ENCODE results near the gene DTX2. TPM values are rescaled to one million over a fixed set of nuclear protein-coding genes. Genes with fewer than 3 reads are reported as not detected.
"Not testable (repeated sequence)": the region's sequence is repeated elsewhere in the genome, so short reads cannot be mapped to it uniquely, and the experiment has no call there.

Gene DTX2
- total and polyA plus RNA-seq, 3 experiments from 2014 or later, result 15.7 to 23.4 (median 17.9) TPM

DNA sequence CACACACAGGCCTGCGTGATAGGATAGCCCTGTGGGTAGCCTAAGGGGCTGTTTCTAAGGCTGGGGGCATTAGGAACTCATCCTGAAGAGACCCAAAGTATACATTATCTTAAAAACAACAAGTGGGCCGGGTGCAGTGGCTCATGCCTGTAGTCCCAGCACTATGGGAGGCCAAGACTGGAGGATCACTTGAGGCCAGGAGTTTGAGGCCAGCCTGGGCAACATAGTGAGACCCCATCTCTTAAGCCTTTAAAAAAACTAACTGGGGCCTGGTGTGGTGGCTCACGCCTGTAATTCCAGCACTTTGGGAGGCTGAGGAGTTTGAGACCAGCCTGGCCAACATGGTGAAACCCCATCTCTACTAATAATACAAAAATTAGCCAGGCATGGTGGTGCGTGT, 36.0 kb upstream of the DTX2 start:
- DNase-seq; H3K4me3 ChIP-seq (ENCODE audit: low read length); H3K27ac Mint-ChIP-seq; CTCF ChIA-PET; H3K9me3 ChIP-seq (ENCODE audit: low read length); POLR2A ChIA-PET; H3K4me3 Mint-ChIP-seq; H3K27ac ChIP-seq (ENCODE audit: low read depth, low read length); H3K36me3 ChIP-seq (ENCODE audit: insufficient read depth, low read length); H3K9me3 Mint-ChIP-seq; H3K27me3 Mint-ChIP-seq; H3K27me3 ChIP-seq (ENCODE audit: insufficient read depth, low read length, poor library complexity, severe bottlenecking); H3K4me1 ChIP-seq (ENCODE audit: insufficient read depth, low read length); H3K36me3 Mint-ChIP-seq: not testable (repeated sequence)
- peaks cover 7 to 13% (median 12%) of the 10 kb centered on the region in 3 donors for H3K4me1 Mint-ChIP-seq

DNA sequence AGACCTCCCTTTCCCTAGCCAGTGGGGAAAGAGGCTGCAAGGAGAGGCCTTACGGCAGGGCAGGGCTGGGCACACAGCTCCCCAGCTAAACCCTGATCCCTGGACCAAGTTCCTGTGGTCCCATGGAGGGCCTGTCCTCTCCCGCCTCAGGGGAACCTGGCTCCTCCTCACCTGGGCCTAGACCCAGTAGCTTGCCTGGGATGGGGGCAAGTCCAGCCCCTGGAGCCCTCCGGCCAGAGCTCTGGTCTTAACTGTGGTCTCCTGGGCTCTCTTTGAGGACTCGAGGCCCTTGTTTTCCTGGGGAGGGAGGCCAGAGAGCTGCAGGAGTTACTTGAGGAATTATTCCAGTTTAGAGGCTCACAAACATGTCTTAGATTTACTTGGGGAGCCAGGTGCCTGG, 35.3 kb upstream of the DTX2 start:
- peak overlapping the region in 1 of 8 donors; percentile 15 for H3K27ac Mint-ChIP-seq
- CTCF ChIA-PET, result no interaction called here
- POLR2A ChIA-PET, result no interaction called here

DNA sequence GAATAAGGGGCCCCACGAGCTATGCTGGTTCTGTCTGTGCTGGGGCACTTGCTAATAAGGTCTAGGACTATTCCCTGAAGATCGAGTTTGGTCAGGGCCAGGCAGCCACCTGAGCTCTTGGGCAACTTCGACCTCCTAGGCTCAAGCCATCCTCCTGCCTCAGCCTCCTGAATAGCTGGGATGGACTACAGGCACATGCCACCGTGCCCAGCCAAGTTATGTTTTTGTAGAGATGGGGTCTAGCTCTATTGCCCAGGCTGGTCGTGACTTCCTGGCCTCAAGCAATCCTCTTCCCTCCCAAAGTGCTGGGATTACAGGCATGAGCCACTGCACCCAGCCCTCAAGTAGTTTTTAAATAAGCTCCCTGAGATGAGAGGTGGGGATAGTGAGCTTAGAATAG, 33.9 kb upstream of the DTX2 start:
- Mint-ChIP-seq H3K27ac (no peak overlapping the region), H3K27me3 (peaks cover 3 to 7% of the 10 kb centered on the region in 2 donors), H3K4me3 (no peak overlapping the region), H3K36me3 (no peaks in the 10 kb centered on the region), H3K4me1 (peaks cover 7 to 13% (median 12%) of the 10 kb centered on the region in 3 donors), H3K9me3 (no peaks in the 10 kb centered on the region)
- POLR2A ChIA-PET, result no interaction called here
- Histone ChIP-seq H3K9me3 (ENCODE audit: low read length) (no peaks in the 10 kb centered on the region), H3K36me3 (ENCODE audit: insufficient read depth, low read length) (no peaks in the 10 kb centered on the region), H3K27me3 (ENCODE audit: insufficient read depth, low read length, poor library complexity, severe bottlenecking) (no peaks in the 10 kb centered on the region), H3K27ac (ENCODE audit: low read depth, low read length) (no peak overlapping the region), H3K4me1 (ENCODE audit: insufficient read depth, low read length) (no peaks in the 10 kb centered on the region), H3K4me3 (ENCODE audit: low read length) (no peak overlapping the region)
- no peak for DNase-seq
- CTCF ChIA-PET, result no interaction called here

More for the DNA sequence above, 35.3 kb upstream of the DTX2 start:
- H3K9me3 Mint-ChIP-seq, result no peaks in the 10 kb centered on the region
- DNase-seq, result no peak
- H3K27me3 Mint-ChIP-seq, result peaks cover 7% of the 10 kb centered on the region in 2 donors
- Histone ChIP-seq H3K27me3 (ENCODE audit: insufficient read depth, low read length, poor library complexity, severe bottlenecking) (no peaks in the 10 kb centered on the region), H3K9me3 (ENCODE audit: low read length) (no peaks in the 10 kb centered on the region), H3K36me3 (ENCODE audit: insufficient read depth, low read length) (no peaks in the 10 kb centered on the region), H3K4me3 (ENCODE audit: low read length) (no peak overlapping the region), H3K4me1 (ENCODE audit: insufficient read depth, low read length) (no peaks in the 10 kb centered on the region), H3K27ac (ENCODE audit: low read depth, low read length) (no peak overlapping the region)
- H3K4me3 Mint-ChIP-seq, result no peak overlapping the region
- peaks cover 7 to 13% (median 12%) of the 10 kb centered on the region in 3 donors for H3K4me1 Mint-ChIP-seq
- H3K36me3 Mint-ChIP-seq, result no peaks in the 10 kb centered on the region

DNA sequence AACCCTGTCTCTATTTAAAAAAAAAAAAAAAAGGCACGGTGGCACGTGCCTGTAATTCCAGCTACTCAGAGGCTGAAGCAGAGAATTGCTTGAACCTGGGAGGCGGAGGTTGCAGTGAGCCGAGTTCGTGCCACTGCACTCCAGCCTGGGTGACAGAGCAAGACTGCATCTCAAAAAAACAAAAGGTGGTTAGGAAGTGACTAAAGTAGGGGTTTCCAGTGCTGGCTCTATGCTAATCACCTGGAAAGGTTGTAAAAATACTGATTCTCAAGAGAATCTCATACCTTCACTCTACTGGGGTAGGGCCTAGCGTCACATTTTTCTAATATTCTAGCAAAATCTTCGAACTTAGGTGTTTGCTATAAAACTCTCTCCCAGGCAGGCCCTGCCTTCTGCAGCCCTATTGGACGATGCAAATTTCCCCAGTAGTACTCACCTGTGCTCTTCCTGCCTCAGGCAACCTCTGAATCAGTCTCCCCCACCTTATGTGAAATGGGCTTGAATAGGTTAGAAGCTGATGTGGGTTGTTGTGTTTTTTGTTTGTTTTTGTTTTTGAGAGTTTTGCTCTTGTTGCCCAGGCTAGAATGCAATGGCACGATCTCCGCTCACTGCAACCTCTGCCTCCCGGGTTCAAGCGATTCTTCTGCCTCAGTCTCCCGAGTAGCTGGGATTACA, 33.2 kb upstream of the DTX2 start:
- H3K27me3 ChIP-seq (ENCODE audit: insufficient read depth, low read length, poor library complexity, severe bottlenecking), result no peaks in the 10 kb centered on the region
- Mint-ChIP-seq H3K27ac (peak overlapping the region in 1 of 8 donors; percentile 43), H3K4me1 (peaks cover 7 to 13% (median 12%) of the 10 kb centered on the region in 3 donors), H3K27me3 (peaks cover 3 to 6% of the 10 kb centered on the region in 2 donors), H3K4me3 (no peak overlapping the region), H3K36me3 (no peaks in the 10 kb centered on the region), H3K9me3 (no peaks in the 10 kb centered on the region)
- H3K36me3 ChIP-seq (ENCODE audit: insufficient read depth, low read length), result no peaks in the 10 kb centered on the region
- H3K4me1 ChIP-seq (ENCODE audit: insufficient read depth, low read length), result no peaks in the 10 kb centered on the region
- H3K27ac ChIP-seq (ENCODE audit: low read depth, low read length), result no peak overlapping the region
- H3K4me3 ChIP-seq (ENCODE audit: low read length), result no peak overlapping the region
- ChIA-PET POLR2A (no interaction called here), CTCF (no interaction called here)
- no peaks in the 10 kb centered on the region for H3K9me3 ChIP-seq (ENCODE audit: low read length)
- DNase-seq, result no peak

DNA sequence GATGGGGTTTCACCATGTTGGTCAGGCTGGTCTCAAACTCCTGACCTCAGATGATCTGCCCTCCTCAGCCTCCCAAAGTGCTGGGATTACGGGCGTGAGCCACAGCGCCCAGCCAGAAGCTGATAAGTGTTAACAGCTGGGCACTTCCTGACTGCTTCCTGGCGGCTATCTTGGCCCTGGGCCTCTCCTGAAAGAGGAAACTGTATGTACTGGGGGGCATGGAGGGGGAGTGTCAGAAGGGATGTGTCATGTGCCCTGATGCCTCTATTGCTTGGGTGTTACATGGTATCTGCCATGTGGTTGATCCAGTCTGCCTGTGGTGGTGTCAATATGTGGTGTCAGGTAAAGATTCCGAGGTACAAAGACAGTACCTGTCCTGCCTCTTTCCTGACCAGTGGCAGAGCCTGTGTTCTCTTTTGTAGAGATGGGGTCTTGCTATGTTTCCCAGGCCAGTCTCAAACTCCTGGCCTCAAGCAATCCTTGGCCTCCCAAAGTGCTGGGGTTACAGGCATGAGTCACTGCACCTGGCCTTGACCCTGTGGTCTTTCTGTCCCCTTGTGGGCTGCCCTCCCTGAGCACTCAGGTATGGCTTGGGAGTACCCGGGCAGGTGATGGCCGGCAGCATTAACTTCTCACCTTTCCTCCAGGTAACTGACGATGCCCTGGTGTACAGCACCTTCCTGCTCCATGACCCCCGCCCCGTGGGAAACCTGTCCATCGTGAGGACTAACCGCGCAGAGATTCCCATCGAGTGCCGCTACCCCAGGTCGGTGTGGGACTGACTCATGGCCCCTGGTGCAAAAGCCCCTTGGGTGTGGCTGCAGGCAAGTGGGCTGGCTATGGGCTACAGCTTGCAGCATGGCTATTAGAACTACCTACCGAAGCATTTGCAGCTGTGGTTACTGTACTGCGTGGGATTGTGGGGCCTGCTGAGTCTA, 32.4 kb upstream of the DTX2 start:
- H3K27ac Mint-ChIP-seq, result no peak overlapping the region
- Histone ChIP-seq H3K27ac (ENCODE audit: low read depth, low read length) (no peak overlapping the region), H3K4me3 (ENCODE audit: low read length) (no peak overlapping the region), H3K27me3 (ENCODE audit: insufficient read depth, low read length, poor library complexity, severe bottlenecking) (no peaks in the 10 kb centered on the region), H3K9me3 (ENCODE audit: low read length) (no peaks in the 10 kb centered on the region), H3K36me3 (ENCODE audit: insufficient read depth, low read length) (no peaks in the 10 kb centered on the region), H3K4me1 (ENCODE audit: insufficient read depth, low read length) (no peaks in the 10 kb centered on the region)
- H3K27me3 Mint-ChIP-seq, result peaks cover 0 to under 1% of the 10 kb centered on the region in 2 donors
- no peaks in the 10 kb centered on the region for H3K36me3 Mint-ChIP-seq
- DNase-seq, result no peak
- peaks cover 7 to 10% (median 9%) of the 10 kb centered on the region in 3 donors for H3K4me1 Mint-ChIP-seq
- POLR2A ChIA-PET, result no interaction called here
- CTCF ChIA-PET, result no interaction called here
- no peak overlapping the region for H3K4me3 Mint-ChIP-seq
- H3K9me3 Mint-ChIP-seq, result no peaks in the 10 kb centered on the region

DNA sequence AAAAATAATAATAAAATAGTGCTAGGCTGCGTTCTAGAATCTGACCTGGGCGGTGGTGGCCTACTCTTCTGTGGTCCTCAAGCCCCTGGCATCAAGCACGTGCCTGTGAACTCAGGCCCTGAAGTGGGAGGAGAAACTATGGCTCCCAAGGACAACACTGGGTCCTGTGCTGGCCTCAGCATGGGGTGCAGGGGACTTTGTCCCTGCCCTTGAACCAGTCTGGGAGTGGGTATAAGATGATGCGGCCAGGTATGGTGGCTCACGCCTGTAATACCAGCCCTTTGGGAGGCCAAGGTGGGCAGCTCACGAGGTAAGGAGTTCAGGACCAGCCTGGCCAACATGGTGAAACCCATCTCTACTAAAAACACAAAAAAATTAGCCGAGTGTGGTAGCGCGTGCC, 31.3 kb upstream of the DTX2 start:
- no peaks in the 10 kb centered on the region for H3K27me3 ChIP-seq (ENCODE audit: insufficient read depth, low read length, poor library complexity, severe bottlenecking)
- H3K27ac Mint-ChIP-seq, result no peak overlapping the region
- no peaks in the 10 kb centered on the region for H3K36me3 Mint-ChIP-seq
- H3K4me1 ChIP-seq (ENCODE audit: insufficient read depth, low read length), result no peaks in the 10 kb centered on the region
- H3K27ac ChIP-seq (ENCODE audit: low read depth, low read length), result no peak overlapping the region
- ChIA-PET POLR2A (no interaction called here), CTCF (no interaction called here)
- H3K36me3 ChIP-seq (ENCODE audit: insufficient read depth, low read length), result no peaks in the 10 kb centered on the region
- H3K4me3 Mint-ChIP-seq, result no peak overlapping the region
- H3K9me3 ChIP-seq (ENCODE audit: low read length), result no peaks in the 10 kb centered on the region
- no peaks in the 10 kb centered on the region for H3K9me3 Mint-ChIP-seq
- H3K4me3 ChIP-seq (ENCODE audit: low read length), result no peak overlapping the region
- no peaks in the 10 kb centered on the region for H3K27me3 Mint-ChIP-seq
- H3K4me1 Mint-ChIP-seq, result peaks cover 0 to under 1% (median 0%) of the 10 kb centered on the region in 3 donors
- no peak for DNase-seq

DNA sequence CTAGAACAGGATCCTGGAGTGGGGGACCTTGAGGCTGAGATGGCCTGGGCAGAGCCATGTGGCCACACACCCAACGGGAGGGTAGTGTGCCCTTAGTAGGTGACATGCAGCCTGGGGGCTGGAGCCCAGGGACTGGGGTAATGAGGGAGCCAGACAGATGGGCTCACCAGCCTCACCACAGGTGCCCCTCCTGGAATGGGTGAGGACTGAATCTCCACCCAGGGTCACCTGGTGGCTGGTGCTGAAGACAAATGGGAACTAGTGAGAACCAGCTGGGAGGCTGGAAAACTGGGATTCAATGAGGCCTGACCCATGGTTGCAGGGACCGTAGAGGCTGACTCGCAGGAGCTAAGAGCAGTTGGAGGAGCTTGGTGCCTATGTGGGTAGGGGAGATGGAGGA, 30.7 kb upstream of the DTX2 start:
- Histone ChIP-seq H3K27me3 (ENCODE audit: insufficient read depth, low read length, poor library complexity, severe bottlenecking) (no peaks in the 10 kb centered on the region), H3K9me3 (ENCODE audit: low read length) (no peaks in the 10 kb centered on the region), H3K36me3 (ENCODE audit: insufficient read depth, low read length) (no peaks in the 10 kb centered on the region), H3K4me1 (ENCODE audit: insufficient read depth, low read length) (no peaks in the 10 kb centered on the region), H3K4me3 (ENCODE audit: low read length) (no peak overlapping the region), H3K27ac (ENCODE audit: low read depth, low read length) (no peak overlapping the region)
- POLR2A ChIA-PET, result no interaction called here
- H3K9me3 Mint-ChIP-seq, result no peaks in the 10 kb centered on the region
- H3K27ac Mint-ChIP-seq, result no peak overlapping the region
- no peak overlapping the region for H3K4me3 Mint-ChIP-seq
- no peaks in the 10 kb centered on the region for H3K4me1 Mint-ChIP-seq
- H3K27me3 Mint-ChIP-seq, result no peaks in the 10 kb centered on the region
- DNase-seq, result no peak
- CTCF ChIA-PET, result no interaction called here
- H3K36me3 Mint-ChIP-seq, result no peaks in the 10 kb centered on the region

DNA sequence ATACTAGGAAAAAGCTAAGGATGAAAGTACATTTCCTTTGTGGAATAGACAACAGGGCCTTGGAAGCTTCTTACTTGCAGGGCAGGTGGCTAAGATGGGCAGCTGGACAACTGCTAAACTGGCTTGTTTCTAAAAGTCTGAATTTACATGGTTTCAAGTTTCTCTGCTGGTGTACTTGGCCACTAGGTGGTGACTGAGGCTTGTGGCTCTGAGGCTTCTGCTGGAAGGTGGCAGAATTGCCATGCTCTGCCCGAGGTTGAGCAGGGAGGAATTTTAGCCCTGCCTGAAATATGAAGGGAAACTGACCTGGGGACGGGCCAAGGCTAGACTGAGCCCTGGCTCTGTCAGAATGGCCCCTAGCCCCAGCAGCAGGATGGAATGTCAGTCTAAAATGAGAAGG, 23.6 kb upstream of the DTX2 start:
- H3K27me3 ChIP-seq (ENCODE audit: insufficient read depth, low read length, poor library complexity, severe bottlenecking); H3K4me3 ChIP-seq (ENCODE audit: low read length); H3K4me3 Mint-ChIP-seq; H3K36me3 Mint-ChIP-seq; H3K27ac ChIP-seq (ENCODE audit: low read depth, low read length); POLR2A ChIA-PET; H3K27me3 Mint-ChIP-seq; H3K4me1 Mint-ChIP-seq; H3K36me3 ChIP-seq (ENCODE audit: insufficient read depth, low read length); H3K4me1 ChIP-seq (ENCODE audit: insufficient read depth, low read length); H3K9me3 ChIP-seq (ENCODE audit: low read length); H3K9me3 Mint-ChIP-seq; CTCF ChIA-PET: not testable (repeated sequence)
- H3K27ac Mint-ChIP-seq, result peak overlapping the region in 1 of 8 donors; percentile 54
- DNase-seq, result peak in 3 of 5 donors; percentile 15 to 61 (median 50)

Data from CD8-positive, alpha-beta memory T cell (primary cell).